ENCODE results near the gene MTX1.

MTX1 gene

GRCh38 chr1:155171836-155172731 lies 36.4 kb upstream of the MTX1 start:
- peak overlapping the region; percentile 96 for H3K4me3 ChIP-seq (ENCODE audit: control insufficient read depth, low read depth, low read length)
- DNase-seq (ENCODE audit: low read depth), result no peak
- TF ChIP-seq CTCF (IDR thresholded peaks at IDR 0.05; ENCODE audit: control insufficient read depth, insufficient read depth, low read depth, low read length, missing control alignments), result no peak

- peak; percentile 98 for TF ChIP-seq CTCF (IDR thresholded peaks at IDR 0.05; ENCODE audit: control insufficient read depth, insufficient read depth, low read depth, low read length, missing control alignments)
- H3K4me3 ChIP-seq (ENCODE audit: control insufficient read depth, low read depth, low read length), result peak within 1 kb of the TSS; percentile 96
- peak; percentile 86 for DNase-seq (ENCODE audit: low read depth)
These were observed 35.6 kb upstream of the MTX1 start, which contains the start of gene KRTCAP2 for GRCh38 chr1:155172732-155173477. TSS of gene KRTCAP2 (minus strand) at chr1:155173304. CDS start at chr1:155173224, 80 bp downstream.

- no peak for DNase-seq (ENCODE audit: low read depth)
- peak within 1 kb of the TSS; percentile 96 for H3K4me3 ChIP-seq (ENCODE audit: control insufficient read depth, low read depth, low read length)
- TF ChIP-seq CTCF (IDR thresholded peaks at IDR 0.05; ENCODE audit: control insufficient read depth, insufficient read depth, low read depth, low read length, missing control alignments), result no peak
These were observed 34.8 kb upstream of the MTX1 start, which contains the start of gene TRIM46 for GRCh38 chr1:155173478-155174323. TSS of gene TRIM46 (plus strand) at chr1:155173849. CDS start at chr1:155173967, 118 bp downstream.

- TF ChIP-seq CTCF (IDR thresholded peaks at IDR 0.05; ENCODE audit: control insufficient read depth, insufficient read depth, low read depth, low read length, missing control alignments), result no peak
- peak overlapping the region; percentile 96 for H3K4me3 ChIP-seq (ENCODE audit: control insufficient read depth, low read depth, low read length)
- no peak for DNase-seq (ENCODE audit: low read depth)
These were observed 33.9 kb upstream of the MTX1 start for GRCh38 chr1:155174324-155175280.

- no peak for DNase-seq (ENCODE audit: low read depth)
- H3K4me3 ChIP-seq (ENCODE audit: control insufficient read depth, low read depth, low read length), result no peak overlapping the region
- no peak for TF ChIP-seq CTCF (IDR thresholded peaks at IDR 0.05; ENCODE audit: control insufficient read depth, insufficient read depth, low read depth, low read length, missing control alignments)
These were observed 33.1 kb upstream of the MTX1 start for GRCh38 chr1:155175281-155175926.

Measured in AG09309 (cell line).